GM19395 (cell line): ENCODE measurements around the gene MAPRE3.

Experiments used
- ATAC-seq: cut with Tn5 transposase; IDR thresholded peaks from one replicate; pipeline ENCODE4 v1.9.1; 2021; ENCODE audit warnings: mild to moderate bottlenecking, moderate library complexity; ENCODE audit not compliant: unreplicated experiment

The MAPRE3 gene

DNA sequence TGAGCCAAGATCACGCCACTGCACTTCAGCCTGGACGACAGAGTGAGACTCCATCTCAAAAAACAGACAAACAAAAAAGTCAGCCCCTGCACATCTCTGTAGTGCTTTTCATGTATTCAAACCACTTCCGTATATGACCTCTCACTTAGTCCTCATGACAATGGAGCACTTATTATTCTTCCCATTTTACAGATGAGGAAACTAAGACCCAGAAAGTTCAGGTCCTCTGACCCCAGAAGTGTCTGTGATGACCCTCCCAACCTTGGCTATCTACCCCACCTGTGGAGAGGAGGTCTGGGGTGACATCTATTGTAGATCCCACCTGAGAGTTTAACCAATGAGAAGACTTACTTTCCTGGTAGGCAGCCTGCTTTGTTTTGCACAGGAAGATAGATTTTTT lies 21.6 kb upstream of the MAPRE3 start:
- no peak for ATAC-seq

DNA sequence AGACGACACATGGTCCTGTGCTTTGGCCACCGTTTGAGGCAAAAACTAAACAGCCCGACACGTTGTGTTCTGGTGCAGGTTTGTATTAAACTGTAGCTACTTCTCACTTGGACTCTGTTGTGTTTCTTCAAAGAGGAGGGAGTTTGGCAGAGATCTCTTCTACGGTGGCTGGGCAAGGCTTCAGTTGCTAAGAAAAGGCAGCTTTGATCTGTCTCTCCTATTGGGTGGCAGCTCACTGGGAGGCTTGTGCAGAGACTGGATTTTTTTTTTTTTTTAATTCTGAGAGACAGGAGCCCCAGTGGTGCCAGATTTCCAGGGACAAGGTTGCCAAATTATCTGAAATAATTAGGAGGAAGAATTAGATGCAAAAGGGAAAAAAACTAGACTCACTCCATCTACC lies 20.2 kb upstream of the MAPRE3 start:
- ATAC-seq: no peak

DNA sequence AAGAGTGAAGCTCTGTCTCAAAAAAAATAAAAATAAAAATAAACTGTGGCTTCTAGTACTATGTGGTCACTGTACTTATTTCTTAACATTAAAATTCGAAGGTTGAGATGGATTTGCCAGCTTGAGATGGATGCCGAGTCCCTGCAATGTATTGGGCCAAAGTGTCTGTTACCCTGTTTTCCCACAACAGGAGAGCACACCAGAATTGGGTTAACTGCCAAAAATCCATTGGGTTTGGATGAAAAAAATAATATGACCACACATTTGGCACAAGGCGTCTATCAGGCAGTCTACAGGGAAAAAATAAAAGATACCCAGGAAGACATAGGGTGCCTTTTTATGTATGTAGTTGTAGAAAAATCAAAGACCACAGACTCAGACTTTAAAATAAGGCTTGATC lies 19.2 kb upstream of the MAPRE3 start:
- ATAC-seq: no peak

DNA sequence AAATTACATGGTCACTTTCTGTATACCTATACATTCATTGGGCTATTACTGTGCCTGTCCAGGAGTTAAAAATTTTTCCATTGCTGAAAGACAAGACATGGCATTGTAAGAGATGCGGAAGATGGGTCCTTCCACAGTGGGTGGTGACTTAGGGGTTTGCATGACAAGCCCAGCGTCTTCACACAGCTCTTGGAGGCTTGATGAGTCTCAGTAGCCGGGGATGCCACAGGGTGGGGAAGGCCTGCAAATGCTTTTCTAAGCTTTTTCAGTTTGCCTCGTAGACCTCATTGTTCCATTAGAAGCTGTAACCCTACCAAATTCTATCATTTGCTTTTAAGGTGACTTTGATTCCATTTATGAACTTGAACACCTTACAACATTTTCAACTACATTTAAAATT lies 18.1 kb upstream of the MAPRE3 start:
- no peak for ATAC-seq

DNA sequence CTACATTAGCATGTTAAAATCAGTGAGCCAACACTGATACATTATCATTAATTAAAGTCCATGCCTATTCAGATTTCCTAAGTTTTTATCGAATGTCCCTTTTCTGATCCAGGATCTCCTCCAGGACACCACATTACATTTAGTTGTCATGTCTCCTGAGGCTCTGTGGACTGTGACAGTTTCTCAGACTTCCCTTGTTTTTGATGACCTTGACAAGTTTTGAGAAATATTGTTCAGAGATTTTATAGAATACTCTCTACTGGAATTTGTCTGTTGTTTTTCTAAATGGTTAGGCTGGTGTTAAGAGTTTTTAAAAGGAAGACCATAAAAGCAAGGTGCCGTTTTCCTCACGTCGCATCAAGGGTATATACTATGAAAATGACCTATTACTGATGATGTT lies 16.3 kb upstream of the MAPRE3 start:
- ATAC-seq: no peak

DNA sequence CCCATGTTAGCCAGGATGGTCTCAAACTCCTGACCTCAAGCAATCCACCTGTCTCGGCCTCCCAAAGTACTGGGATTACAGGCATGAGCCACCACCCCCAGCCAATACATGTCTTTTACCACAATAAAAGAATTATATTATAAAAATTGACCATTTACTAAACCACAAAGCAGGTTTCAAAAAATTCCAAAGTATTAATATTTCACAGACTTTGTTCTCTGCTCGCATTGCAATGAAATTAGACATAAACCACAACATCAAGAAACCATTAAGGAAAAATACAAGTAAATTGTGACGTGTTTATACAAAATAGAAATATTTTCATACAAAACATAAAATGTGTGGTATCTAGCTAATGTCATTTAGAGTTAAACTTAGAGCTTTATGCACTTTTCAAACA lies 13.4 kb upstream of the MAPRE3 start:
- no peak for ATAC-seq

DNA sequence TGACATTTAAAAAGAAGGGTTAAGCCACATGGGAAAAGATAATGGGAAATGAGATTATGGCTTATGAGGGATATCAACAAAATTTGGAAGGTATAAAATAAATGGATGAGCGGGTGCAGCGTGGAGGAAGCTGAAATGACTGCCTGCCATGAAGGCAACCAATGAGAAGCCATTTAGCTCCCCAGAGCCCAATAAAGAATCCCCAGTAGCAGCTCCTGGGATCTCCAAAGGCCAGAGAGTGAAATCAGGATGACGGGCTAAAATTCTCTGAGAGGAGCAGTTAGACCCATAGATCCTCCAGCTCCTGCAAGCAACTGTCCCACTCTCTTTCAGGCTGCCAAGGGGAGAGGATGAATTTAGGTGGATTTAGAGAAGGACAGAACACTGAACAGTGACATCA lies 12.9 kb upstream of the MAPRE3 start:
- ATAC-seq: no peak

DNA sequence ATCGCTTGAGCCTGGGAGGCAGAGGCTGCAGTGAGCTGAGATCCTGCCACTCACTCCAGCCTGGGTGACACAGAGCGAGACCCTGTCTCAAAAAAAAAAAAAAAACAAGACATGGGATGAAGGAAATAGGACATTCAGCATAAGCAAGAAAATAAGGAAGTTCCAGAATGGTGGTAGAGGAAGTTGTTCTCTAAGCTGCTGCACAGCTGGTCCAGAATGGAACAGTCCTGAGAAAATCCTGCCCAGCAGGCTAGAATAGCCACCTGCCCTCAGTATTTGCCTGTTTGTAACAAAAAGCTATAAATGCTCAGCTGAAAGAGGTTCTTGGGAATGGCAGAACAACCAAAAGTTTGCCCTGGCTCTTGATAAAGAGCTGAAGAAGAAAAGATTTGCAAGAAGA lies 11.1 kb upstream of the MAPRE3 start:
- ATAC-seq: no peak

DNA sequence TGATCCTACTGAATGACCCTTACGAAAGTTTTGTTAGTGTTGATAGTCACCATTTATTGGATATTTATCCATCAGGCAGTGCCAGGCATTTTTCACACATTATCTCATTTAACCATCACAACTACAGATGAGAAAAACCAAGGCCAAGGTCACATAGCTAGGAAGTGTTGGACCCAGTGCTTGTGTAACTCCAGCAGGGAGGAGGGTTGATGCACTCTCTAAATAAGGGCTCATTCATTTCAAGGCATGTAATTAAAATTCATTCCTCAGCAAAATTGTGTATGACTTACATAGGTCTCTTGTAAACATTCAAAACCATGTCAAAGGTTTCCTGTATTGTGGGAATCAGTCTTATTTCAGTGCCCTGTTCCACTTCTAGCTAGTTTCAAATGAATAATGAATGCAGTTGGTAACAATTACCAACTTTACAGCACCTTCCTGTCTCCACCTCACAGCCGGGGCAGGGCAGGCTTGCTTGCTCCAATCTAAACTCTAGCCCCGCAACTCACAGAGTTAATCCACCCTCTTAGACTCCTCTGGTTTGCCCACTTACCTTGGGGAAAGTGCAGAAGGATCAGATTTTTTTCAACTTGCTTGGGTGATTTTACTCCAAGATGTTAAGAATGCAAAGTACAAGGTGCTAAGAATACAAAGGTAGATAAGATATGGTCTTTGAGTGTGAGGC lies 5.8 kb upstream of the MAPRE3 start:
- ATAC-seq: no peak

DNA sequence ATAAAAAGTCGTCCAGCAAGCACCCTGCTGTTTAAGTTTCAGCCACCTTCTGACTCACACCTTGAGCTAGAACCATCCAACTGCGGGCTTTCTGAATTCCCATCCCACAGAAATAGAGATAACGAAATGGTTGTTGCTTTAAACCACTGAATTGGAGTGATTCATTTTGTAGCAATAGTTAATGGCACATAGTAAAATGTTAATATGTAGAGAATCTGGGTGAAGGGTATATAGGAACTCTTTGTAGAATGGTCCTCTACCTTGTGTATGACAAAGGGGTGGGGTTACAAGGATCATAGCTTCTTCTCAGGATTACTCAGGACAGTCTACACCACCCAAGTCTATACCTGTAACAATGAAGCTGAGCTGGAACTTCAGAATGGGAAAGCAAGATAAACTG lies 2.4 kb upstream of the MAPRE3 start:
- ATAC-seq: no peak

DNA sequence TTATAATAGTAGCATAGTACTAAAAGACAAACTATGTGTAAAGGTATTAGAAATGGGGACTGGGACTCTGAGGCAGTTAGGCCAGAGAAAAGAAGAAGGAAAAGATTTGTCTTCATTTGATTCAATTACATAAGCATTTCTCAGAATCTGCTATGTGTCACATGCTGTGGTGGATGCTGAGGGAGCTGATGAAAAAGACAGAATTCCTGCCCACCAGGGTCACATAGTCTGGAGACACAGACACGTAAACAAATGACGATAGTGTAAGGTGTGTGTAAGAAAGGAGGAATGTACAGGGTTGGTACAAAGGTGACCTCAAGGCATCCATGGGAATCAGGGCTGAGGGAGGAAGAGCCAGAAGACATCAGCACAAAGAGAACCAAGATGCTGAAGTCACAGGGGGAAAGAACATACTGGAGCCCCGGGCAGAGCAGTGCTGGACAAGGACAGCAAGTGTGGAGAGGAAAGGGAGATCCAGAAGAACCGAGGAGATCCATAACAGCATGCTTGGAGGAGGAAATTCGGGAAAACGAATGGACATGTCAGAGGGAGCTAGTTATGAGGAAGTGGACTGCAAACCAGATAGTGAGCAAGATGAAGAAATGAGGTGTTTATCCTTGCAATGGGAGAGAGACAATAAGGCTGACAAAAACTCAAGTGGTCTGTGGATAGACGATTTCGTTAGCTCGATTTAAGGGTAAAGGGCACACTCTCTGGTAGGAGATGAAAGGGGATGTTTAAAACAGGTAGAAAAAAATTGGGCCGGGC lies 1.2 kb upstream of the MAPRE3 start:
- no peak for ATAC-seq

DNA sequence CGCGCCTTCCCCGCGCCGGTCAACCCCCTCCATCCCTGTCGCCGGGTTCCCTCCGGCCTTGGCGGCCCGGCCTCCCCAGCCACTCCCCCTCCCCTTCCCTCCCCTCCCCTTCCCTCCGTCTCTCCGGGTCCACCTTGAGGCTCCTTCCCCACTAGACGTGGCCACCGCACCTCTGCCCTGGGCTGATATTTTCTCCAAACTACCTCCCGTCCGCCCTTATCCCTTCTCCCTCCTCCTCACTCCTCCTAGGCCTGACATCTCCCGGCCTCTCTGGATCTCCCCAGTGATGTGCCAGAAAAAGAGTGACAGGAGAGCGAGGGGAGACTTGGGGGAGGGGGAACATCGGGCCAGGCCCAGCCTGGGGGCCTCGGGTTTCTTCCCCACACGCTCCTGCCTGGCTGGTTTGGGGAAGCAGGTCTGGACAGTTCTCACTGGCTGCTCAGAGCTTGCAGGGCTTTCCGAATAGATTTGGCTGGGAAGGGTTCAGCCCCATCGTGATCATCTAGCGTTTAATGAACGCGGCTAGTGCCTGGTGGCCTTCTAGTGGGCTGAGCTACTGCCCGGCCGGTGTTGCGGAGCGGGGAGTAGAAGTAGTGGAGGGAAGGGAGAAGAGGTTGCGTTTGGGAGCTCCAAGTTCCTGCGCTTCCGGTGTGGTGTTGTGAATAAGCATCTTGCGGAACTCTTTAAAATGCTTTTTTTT lies 641 bp downstream of the MAPRE3 start:
- no peak for ATAC-seq

DNA sequence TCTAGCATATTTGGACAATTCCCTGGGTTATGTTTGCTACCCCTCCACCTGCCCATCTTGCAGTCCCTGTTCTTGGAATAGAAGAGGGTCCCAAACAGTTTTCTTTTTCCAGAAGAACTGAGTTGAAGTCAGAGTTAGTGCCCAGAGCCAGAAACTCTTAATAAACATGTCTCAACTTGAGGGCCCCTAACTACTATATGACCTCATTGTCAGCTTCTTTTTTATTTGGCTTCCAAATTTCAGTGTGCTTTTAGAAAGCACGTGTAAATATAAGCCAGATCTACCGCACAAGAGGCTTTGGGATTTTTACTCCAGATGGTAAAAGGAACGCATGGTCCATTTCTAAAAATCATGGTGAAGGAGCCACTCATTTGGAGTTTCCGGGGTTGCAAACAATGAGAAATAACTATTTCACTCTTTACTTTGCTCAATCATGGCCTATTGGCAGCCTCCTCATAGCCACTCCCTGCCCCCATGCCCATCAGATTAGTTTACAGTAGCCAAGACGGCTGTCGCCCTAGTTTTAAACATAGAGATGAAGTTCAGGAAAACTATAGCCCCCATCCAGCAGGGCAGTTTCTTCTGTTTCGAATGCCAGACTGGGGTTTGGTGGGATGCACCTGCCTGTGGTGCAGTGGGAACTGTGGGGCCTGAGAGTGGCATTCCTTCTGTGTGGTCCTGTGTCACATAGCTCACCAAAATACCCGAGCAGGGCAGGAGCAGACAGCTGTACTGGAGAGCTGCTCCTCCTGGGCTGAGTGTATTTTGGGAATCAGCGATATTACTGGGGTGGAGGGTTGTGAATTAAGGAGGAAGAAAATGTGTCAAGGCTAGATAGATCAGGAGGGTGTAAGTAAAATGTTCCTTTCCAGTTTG lies 1.7 kb downstream of the MAPRE3 start:
- no peak for ATAC-seq

DNA sequence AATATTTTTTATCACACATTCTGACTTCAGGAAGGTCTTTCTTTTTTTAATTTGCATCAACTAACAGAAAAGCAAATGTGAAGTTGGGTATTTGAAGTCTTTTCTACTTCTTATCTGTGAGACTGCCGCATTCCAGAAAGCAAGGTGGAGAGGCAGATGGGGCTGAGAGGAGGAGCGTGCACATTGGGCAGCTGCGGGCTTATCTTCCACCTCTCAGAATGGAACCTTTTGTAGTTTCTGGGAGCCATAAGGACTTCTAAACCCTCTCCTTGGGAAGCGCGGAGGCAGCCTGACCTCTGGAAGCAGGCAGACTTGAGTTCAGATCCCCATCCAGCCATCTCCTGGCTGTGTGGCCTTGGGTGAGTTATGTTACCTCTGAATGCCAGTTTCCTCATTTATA lies 3.9 kb downstream of the MAPRE3 start:
- no peak for ATAC-seq

DNA sequence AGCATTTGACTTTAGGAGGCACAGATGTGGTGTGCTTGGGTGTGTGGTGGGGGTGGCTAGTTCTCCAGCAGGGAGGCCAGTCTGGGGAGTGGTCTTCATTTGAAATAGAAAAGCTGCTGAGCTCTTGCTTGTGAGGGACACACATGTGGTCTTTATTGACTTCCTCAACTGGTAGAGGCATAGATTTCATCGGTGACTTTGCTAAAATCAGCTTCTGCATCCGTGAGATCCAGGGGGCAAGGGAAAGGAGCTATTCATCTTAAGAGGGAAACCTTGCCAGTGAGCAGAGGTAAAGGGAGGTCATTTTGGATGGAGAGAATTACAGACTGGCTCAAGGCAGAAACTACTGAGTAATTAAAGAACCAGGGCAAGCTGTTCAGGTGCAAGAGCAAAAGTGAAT lies 4.7 kb downstream of the MAPRE3 start:
- no peak for ATAC-seq

DNA sequence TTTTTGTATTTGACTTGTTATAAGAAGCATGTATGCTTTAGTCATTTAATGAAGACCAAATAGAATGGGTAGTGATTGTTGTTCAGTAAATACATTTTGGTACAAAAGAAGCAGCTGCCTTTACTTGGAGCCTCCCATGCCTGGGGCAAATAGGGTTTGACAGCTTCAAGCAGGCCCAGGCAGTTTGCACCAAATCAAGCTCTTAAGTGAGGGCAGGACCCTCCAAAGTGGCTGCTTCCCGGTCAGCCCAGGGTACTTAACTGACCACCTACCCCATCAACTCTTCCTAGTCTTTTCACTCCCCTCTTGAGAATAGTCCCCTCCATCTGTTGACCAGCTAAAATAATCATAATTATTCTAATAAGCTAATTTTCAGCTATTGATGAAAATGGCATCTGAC lies 5.2 kb downstream of the MAPRE3 start:
- no peak for ATAC-seq

DNA sequence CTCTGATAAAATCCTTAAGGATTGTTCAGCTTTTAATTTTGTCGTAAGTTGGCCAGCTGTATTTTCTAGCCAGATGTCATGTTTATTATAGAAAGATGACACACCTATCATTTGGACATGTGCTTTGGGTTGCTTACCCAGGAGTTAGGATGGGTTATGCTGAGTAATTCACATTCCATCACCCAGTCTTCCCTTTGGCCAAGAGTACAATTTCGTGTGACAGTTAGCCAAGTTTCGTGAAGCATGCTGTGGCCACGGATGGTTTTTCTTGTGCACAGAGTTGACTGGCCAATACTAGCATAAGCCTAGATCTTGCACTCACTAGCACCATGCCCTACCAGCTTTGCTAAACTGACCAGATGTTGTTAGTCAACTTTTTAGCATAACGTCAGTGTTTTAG lies 5.8 kb downstream of the MAPRE3 start:
- ATAC-seq: no peak

DNA sequence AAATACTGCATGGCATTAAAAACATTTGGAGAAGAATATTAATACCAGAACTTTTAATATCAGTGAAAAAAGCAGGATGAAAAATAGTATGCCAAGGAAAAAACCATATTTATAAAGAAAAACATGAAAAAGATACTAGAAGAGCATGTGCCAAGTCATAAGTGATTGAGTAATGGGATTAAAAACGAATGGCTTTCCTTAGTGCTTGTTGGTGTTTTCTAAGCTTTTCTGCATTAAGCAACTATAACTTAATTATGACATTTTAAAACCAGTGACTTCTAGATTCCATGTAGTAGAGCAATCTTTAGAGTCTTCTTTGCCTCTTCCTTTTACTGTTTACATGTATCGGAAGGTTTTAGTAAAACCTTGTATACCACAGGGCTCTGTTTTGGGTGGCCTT lies 6.6 kb downstream of the MAPRE3 start:
- no peak for ATAC-seq

DNA sequence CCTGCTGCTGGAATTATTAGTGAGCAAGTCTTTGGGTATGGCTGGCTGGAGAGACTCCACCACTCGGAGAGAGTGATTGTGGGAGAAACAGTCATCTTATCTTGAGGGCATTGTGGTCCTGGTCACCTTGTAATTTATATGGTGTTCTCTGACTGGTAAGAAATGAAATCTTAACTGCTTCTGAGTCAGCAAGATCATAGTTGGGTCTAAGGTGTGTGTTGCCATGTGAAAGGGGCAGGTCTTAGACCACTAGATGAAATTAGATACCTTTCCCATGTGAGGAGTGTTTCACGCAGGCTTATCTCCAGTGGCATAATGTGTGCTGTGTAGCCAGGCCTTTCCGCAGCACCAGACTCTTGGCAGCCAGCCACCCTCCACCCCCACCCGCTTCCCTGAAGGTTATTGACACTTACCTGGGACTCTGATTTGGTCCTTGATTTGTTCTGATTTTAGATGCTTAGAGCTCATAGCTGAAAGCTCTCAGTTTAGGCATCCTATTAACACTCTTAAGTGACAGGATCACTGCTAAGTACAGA lies 7.7 kb downstream of the MAPRE3 start:
- ATAC-seq: no peak

DNA sequence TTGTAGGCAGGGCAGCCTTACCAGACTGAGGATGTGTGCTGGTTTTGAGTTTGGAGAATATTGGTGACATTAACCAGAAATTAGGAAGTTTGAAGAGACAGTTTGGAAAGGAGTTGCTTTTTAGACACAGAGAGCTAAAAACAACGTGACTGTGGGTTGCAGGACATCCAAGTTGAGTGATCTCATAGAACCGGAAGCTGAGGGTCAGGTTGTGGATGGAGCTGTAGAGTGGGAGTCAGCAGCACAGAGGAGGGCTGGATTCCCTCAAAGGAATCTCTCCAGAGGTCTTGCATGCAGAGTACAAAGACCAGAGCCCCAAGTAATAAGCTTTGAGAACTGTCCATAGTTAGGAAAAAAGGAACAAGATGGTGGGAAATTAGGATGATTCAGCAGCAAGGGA lies 9.3 kb downstream of the MAPRE3 start:
- no peak for ATAC-seq

DNA sequence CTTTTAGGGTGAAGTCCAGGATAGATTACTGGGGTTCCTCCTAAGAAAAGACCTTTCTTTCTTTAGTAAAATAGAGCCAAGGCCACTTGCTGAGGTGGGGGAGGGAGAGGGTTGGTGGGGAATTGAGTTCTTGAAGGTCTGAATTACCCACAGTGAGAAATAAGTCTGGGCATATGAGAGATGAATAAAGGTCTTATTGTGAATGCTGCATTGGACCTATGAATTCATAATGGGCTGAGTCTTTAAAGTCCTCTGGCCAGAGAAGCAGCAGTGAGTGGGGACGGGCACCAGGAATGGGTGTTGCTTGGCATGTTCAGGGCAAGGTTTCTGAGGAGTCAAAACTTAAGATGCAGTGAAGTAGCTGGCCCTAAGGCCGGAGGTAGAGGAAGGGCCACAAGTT lies 10.5 kb downstream of the MAPRE3 start:
- ATAC-seq: no peak
